ENCODE data around the gene BLOC1S2.

BLOC1S2 gene

DNA sequence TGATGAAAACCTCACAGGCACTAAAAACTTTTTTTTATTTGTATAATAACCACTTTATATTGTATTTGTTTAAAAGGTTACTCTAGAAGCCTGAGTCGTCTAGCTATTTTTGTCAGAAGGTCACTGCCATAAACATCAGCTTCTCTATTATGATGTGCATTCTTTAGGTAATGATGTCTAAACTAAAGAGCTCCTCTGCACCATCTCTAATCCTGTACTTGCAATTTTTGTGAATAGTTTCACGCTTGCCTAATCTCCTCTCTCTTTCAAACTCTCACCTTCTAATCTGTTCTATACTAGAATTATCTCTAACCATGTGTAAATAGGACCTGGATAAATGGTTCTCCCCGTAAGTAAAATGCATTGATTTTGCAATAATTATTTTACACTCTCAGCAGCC, 46.6 kb downstream of the BLOC1S2 start:
- H3K4me1 ChIP-seq = no peaks in the 10 kb centered on the region
- TF ChIP-seq CTCF (IDR thresholded peaks at IDR 0.05) = no peak
- peaks cover 53 to 96% (median 80%) of the 10 kb centered on the region in 3 donors for H3K36me3 ChIP-seq
- intact Hi-C loops (cut with DNase I; ENCODE audit: low total_unique reads) = no loop called here
- no peak overlapping the region for H3K4me3 ChIP-seq
- no peaks in the 10 kb centered on the region for H3K27me3 ChIP-seq
- no peak overlapping the region for H3K27ac ChIP-seq
- no peak for DNase-seq
- no peaks in the 10 kb centered on the region for H3K9me3 ChIP-seq

- no peak for TF ChIP-seq CTCF (IDR thresholded peaks at IDR 0.05)
- no peaks in the 10 kb centered on the region for H3K4me1 ChIP-seq
- H3K36me3 ChIP-seq = peaks cover 45 to 95% (median 73%) of the 10 kb centered on the region in 3 donors
- H3K9me3 ChIP-seq = no peaks in the 10 kb centered on the region
- no peak overlapping the region for H3K4me3 ChIP-seq
- intact Hi-C loops (cut with DNase I; ENCODE audit: low total_unique reads) = no loop called here
- no peaks in the 10 kb centered on the region for H3K27me3 ChIP-seq
- H3K27ac ChIP-seq = no peak overlapping the region
- DNase-seq = no peak
Observed at GRCh38 chr10:100238429-100238828, 48.1 kb downstream of the BLOC1S2 start.

DNA sequence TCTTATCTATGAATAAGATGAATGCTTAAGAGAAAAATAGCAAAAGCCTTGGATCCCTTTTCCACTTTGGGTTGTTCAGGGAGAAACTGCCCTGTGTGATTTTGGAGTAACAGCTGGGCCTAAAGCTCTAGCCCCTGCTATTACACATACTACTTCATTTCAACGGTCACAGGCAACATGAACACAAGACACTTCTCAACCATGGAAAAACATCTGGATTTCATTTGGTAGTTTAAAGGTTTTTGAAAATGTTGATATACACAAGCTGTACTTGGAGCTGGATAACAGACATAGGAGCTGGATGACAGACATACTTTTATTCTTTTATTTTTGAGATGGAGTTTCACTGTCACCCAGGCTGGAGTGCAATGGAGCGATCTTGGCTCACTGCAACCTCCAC, 54.4 kb downstream of the BLOC1S2 start:
- DNase-seq = no peak
- intact Hi-C loops (cut with DNase I; ENCODE audit: low total_unique reads) = no loop called here
- H3K4me1 ChIP-seq = peaks cover 0 to 20% (median 12%) of the 10 kb centered on the region in 4 donors
- H3K36me3 ChIP-seq = peaks cover 21 to 55% (median 38%) of the 10 kb centered on the region in 3 donors
- no peak overlapping the region for H3K27ac ChIP-seq
- no peaks in the 10 kb centered on the region for H3K27me3 ChIP-seq
- no peaks in the 10 kb centered on the region for H3K9me3 ChIP-seq
- TF ChIP-seq CTCF (IDR thresholded peaks at IDR 0.05) = no peak
- no peak overlapping the region for H3K4me3 ChIP-seq

DNA sequence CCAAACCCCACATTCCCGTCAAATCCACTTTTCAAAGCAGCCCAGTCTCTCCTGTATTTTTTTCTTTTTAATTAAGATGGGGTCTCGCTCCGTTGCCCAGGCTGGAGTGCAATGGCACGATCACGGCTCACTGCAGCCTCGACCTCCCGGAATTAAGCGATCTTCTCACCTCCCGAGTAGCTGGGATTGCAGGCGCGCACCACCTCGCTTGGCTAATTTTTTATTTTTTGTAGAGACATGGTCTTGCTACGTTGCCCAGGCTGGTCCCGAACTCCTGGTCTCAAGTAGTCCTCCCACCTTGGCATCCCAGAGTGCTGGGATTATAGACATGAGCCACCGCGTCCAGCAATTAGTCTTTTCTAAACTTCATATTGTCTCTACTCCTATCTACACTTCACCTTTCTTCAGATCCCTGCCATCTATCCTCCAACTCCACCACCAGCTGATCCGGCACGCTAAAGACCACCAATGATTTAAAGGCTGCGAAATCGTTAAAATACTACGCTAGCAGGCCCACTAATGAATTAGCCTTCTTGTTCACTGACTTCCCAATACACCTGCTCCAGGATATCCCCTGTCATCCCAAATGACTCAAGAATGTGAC, 56.6 kb downstream of the BLOC1S2 start:
- no peak for TF ChIP-seq CTCF (IDR thresholded peaks at IDR 0.05)
- H3K4me1 ChIP-seq = peaks cover 0 to 20% (median 12%) of the 10 kb centered on the region in 4 donors
- H3K36me3 ChIP-seq = peaks cover 21 to 43% (median 24%) of the 10 kb centered on the region in 3 donors
- peak overlapping the region; percentile 75 to 82 for H3K27ac ChIP-seq
- intact Hi-C loops (cut with DNase I; ENCODE audit: low total_unique reads) = loop anchor here (2.0 kb wide), 1 partner anchor 49 kb away; no protein-coding TSS in a partner anchor
- no peaks in the 10 kb centered on the region for H3K9me3 ChIP-seq
- DNase-seq = no peak
- H3K27me3 ChIP-seq = no peaks in the 10 kb centered on the region
- H3K4me3 ChIP-seq = peak overlapping the region; percentile 74 to 93

GRCh38 chr10:100223879-100224278, 62.6 kb downstream of the BLOC1S2 start:
- TF ChIP-seq CTCF (IDR thresholded peaks at IDR 0.05) = no peak
- Histone ChIP-seq H3K27ac (no peak overlapping the region), H3K27me3 (no peaks in the 10 kb centered on the region), H3K4me1 (peaks cover 0 to 14% (median 9%) of the 10 kb centered on the region in 4 donors), H3K9me3 (no peaks in the 10 kb centered on the region), H3K36me3 (peaks cover 51 to 69% (median 55%) of the 10 kb centered on the region in 3 donors), H3K4me3 (no peak overlapping the region)
- intact Hi-C loops (cut with DNase I; ENCODE audit: low total_unique reads) = no loop called here
- DNase-seq = no peak
